GM18511 (cell line): ENCODE results near the gene FAM193B.
A peak's percentile ranks its signal among the peaks of the same experiment; 100 is the strongest.

Source experiments
- ATAC-seq: cut with Tn5 transposase; IDR thresholded peaks from one replicate; pipeline ENCODE4 v1.9.1; 2021; ENCODE audit warnings: mild to moderate bottlenecking, moderate library complexity; ENCODE audit not compliant: unreplicated experiment

FAM193B gene

GRCh38 chr5:177472460-177473442 is 81.6 kb downstream of the FAM193B start:
- ATAC-seq = peak; percentile 66

- no peak for ATAC-seq
Measured at GRCh38 chr5:177471610-177472356, 82.6 kb downstream of the FAM193B start.

- no peak for ATAC-seq
Measured at GRCh38 chr5:177470759-177471536, 83.4 kb downstream of the FAM193B start.
